ENCODE measurements around the gene AP2B1.

GRCh38 chr17:35748979-35749378 lies 161.9 kb downstream of the AP2B1 start:
- TF ChIP-seq, protein P1, sequence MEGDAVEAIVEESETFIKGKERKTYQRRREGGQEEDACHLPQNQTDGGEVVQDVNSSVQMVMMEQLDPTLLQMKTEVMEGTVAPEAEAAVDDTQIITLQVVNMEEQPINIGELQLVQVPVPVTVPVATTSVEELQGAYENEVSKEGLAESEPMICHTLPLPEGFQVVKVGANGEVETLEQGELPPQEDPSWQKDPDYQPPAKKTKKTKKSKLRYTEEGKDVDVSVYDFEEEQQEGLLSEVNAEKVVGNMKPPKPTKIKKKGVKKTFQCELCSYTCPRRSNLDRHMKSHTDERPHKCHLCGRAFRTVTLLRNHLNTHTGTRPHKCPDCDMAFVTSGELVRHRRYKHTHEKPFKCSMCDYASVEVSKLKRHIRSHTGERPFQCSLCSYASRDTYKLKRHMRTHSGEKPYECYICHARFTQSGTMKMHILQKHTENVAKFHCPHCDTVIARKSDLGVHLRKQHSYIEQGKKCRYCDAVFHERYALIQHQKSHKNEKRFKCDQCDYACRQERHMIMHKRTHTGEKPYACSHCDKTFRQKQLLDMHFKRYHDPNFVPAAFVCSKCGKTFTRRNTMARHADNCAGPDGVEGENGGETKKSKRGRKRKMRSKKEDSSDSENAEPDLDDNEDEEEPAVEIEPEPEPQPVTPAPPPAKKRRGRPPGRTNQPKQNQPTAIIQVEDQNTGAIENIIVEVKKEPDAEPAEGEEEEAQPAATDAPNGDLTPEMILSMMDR (conservative IDR thresholded peaks at IDR 0.05; ENCODE audit: low read length) = no peak
- no peak for TF ChIP-seq EZH2phosphoT487 (IDR thresholded peaks at IDR 0.05; ENCODE audit: borderline replicate concordance, low read depth, low read length)
